Activated naive CD8-positive, alpha-beta T cell treated with anti-CD3 and anti-CD28 coated beads for 36 hours (primary cell): ENCODE results near the gene LRRC8B. TPM values are rescaled to one million over a fixed set of nuclear protein-coding genes. Genes with fewer than 3 reads are reported as not detected.

Source experiments
- DNase-seq: peaks from one replicate; pipeline ENCODE4 v3.0.0; 2021
- H3K27ac Mint-ChIP-seq: one replicate; pipeline ENCODE4 v1.8.0; 2022; ENCODE audit warnings: mild to moderate bottlenecking, moderate library complexity, mixed read lengths
- H3K27me3 Mint-ChIP-seq: one replicate; pipeline ENCODE4 v1.8.0; 2022; ENCODE audit warnings: mild to moderate bottlenecking, mixed read lengths
- H3K36me3 Mint-ChIP-seq: one replicate; pipeline ENCODE4 v1.8.0; 2021; ENCODE audit warnings: mild to moderate bottlenecking, mixed read lengths
- H3K4me1 Mint-ChIP-seq: one replicate; pipeline ENCODE4 v1.8.0; 2021; ENCODE audit warnings: mixed read lengths
- H3K4me3 Mint-ChIP-seq: one replicate; pipeline ENCODE4 v1.8.0; 2022; ENCODE audit warnings: mild to moderate bottlenecking, moderate library complexity, mixed read lengths
- H3K9me3 Mint-ChIP-seq: one replicate; pipeline ENCODE4 v1.8.0; 2022; ENCODE audit warnings: mixed read lengths
- total RNA-seq, 2 experiments: library from RNA; stranded (reverse); gene quantifications; one replicate each; pipeline ENCODE4 v1.2.3, GENCODE V29; 2021

The LRRC8B gene
- total RNA-seq, 2 experiments from 2014 or later, result 22.3 to 24.5 TPM

GRCh38 chr1:89600451-89601224 lies 76.0 kb downstream of the LRRC8B start:
- Mint-ChIP-seq H3K36me3 (peaks cover 30% of the 10 kb centered on the region), H3K4me1 (peaks cover 81% of the 10 kb centered on the region), H3K4me3 (no peak overlapping the region), H3K27me3 (no peaks in the 10 kb centered on the region), H3K9me3 (no peaks in the 10 kb centered on the region), H3K27ac (peak overlapping the region; percentile 38)
- DNase-seq, result no peak

GRCh38 chr1:89602871-89603404 lies 78.3 kb downstream of the LRRC8B start:
- H3K4me1 Mint-ChIP-seq, result peaks cover 93% of the 10 kb centered on the region
- peak; percentile 20 for DNase-seq

GRCh38 chr1:89603651-89604413 lies 79.2 kb downstream of the LRRC8B start:
- H3K27me3 Mint-ChIP-seq, result no peaks in the 10 kb centered on the region
- H3K4me3 Mint-ChIP-seq, result peak overlapping the region; percentile 3
- peaks cover 25% of the 10 kb centered on the region for H3K36me3 Mint-ChIP-seq

More at GRCh38 chr1:89602871-89603404, 78.3 kb downstream of the LRRC8B start:
- H3K36me3 Mint-ChIP-seq, result peaks cover 28% of the 10 kb centered on the region
- no peaks in the 10 kb centered on the region for H3K9me3 Mint-ChIP-seq
- no peaks in the 10 kb centered on the region for H3K27me3 Mint-ChIP-seq
- H3K4me3 Mint-ChIP-seq, result peak overlapping the region; percentile 7
- H3K27ac Mint-ChIP-seq, result peak overlapping the region; percentile 96

GRCh38 chr1:89604414-89604735 lies 79.7 kb downstream of the LRRC8B start:
- Mint-ChIP-seq H3K4me1 (peaks cover 93% of the 10 kb centered on the region), H3K4me3 (no peak overlapping the region), H3K27ac (peak overlapping the region; percentile 96), H3K9me3 (no peaks in the 10 kb centered on the region), H3K27me3 (no peaks in the 10 kb centered on the region), H3K36me3 (peaks cover 26% of the 10 kb centered on the region)
- no peak for DNase-seq

More at GRCh38 chr1:89603651-89604413, 79.2 kb downstream of the LRRC8B start:
- Mint-ChIP-seq H3K4me1 (peaks cover 93% of the 10 kb centered on the region), H3K9me3 (no peaks in the 10 kb centered on the region), H3K27ac (peak overlapping the region; percentile 96)
- DNase-seq, result peak; percentile 38

- peak overlapping the region; percentile 96 for H3K27ac Mint-ChIP-seq
- H3K36me3 Mint-ChIP-seq, result peaks cover 24% of the 10 kb centered on the region
- H3K9me3 Mint-ChIP-seq, result no peaks in the 10 kb centered on the region
- no peaks in the 10 kb centered on the region for H3K27me3 Mint-ChIP-seq
- no peak overlapping the region for H3K4me3 Mint-ChIP-seq
- no peak for DNase-seq
- H3K4me1 Mint-ChIP-seq, result peaks cover 91% of the 10 kb centered on the region
Measured at GRCh38 chr1:89605692-89606091, 81.1 kb downstream of the LRRC8B start.

GRCh38 chr1:89606227-89606980 lies 81.8 kb downstream of the LRRC8B start:
- Mint-ChIP-seq H3K9me3 (no peaks in the 10 kb centered on the region), H3K27me3 (no peaks in the 10 kb centered on the region), H3K4me3 (no peak overlapping the region), H3K4me1 (peaks cover 91% of the 10 kb centered on the region), H3K36me3 (peaks cover 20% of the 10 kb centered on the region), H3K27ac (peak overlapping the region; percentile 96)
- DNase-seq, result no peak

GRCh38 chr1:89607156-89607555 lies 82.5 kb downstream of the LRRC8B start:
- Mint-ChIP-seq H3K4me3 (peak overlapping the region; percentile 51), H3K27me3 (no peaks in the 10 kb centered on the region), H3K9me3 (no peaks in the 10 kb centered on the region), H3K27ac (peak overlapping the region; percentile 96), H3K36me3 (peaks cover 16% of the 10 kb centered on the region), H3K4me1 (peaks cover 91% of the 10 kb centered on the region)
- DNase-seq, result no peak

- DNase-seq, result no peak
- Mint-ChIP-seq H3K4me3 (peak overlapping the region; percentile 74), H3K27ac (peak overlapping the region; percentile 96), H3K4me1 (peaks cover 93% of the 10 kb centered on the region), H3K36me3 (peaks cover 16% of the 10 kb centered on the region), H3K27me3 (no peaks in the 10 kb centered on the region), H3K9me3 (no peaks in the 10 kb centered on the region)
Measured at GRCh38 chr1:89607586-89608318, 83.1 kb downstream of the LRRC8B start.

GRCh38 chr1:89608319-89608983 lies 83.8 kb downstream of the LRRC8B start:
- H3K36me3 Mint-ChIP-seq, result peaks cover 16% of the 10 kb centered on the region
- H3K27me3 Mint-ChIP-seq, result no peaks in the 10 kb centered on the region
- H3K9me3 Mint-ChIP-seq, result no peaks in the 10 kb centered on the region
- peak overlapping the region; percentile 96 for H3K27ac Mint-ChIP-seq
- peak overlapping the region; percentile 74 for H3K4me3 Mint-ChIP-seq
- H3K4me1 Mint-ChIP-seq, result peaks cover 89% of the 10 kb centered on the region
- peak; percentile 71 for DNase-seq

GRCh38 chr1:89608984-89609725 lies 84.5 kb downstream of the LRRC8B start:
- Mint-ChIP-seq H3K4me3 (peak overlapping the region; percentile 74), H3K36me3 (peaks cover 19% of the 10 kb centered on the region), H3K27me3 (no peaks in the 10 kb centered on the region), H3K27ac (peak overlapping the region; percentile 96), H3K9me3 (no peaks in the 10 kb centered on the region), H3K4me1 (peaks cover 85% of the 10 kb centered on the region)
- DNase-seq, result peak; percentile 75

GRCh38 chr1:89609781-89610456 lies 85.3 kb downstream of the LRRC8B start:
- Mint-ChIP-seq H3K4me1 (peaks cover 85% of the 10 kb centered on the region), H3K27me3 (no peaks in the 10 kb centered on the region), H3K9me3 (no peaks in the 10 kb centered on the region), H3K36me3 (peaks cover 23% of the 10 kb centered on the region), H3K27ac (peak overlapping the region; percentile 96), H3K4me3 (peak overlapping the region; percentile 74)
- peak; percentile 54 for DNase-seq

GRCh38 chr1:89610457-89611011 lies 85.9 kb downstream of the LRRC8B start:
- Mint-ChIP-seq H3K4me3 (peak overlapping the region; percentile 12), H3K9me3 (no peaks in the 10 kb centered on the region), H3K27ac (peak overlapping the region; percentile 96), H3K4me1 (peaks cover 81% of the 10 kb centered on the region), H3K36me3 (peaks cover 23% of the 10 kb centered on the region), H3K27me3 (no peaks in the 10 kb centered on the region)
- peak; percentile 56 for DNase-seq
